ENCODE data around the gene DIDO1. TPM values are rescaled to one million over a fixed set of nuclear protein-coding genes. Genes with fewer than 3 reads are reported as not detected.
A peak's percentile ranks its signal among the peaks of the same experiment; 100 is the strongest.

The DIDO1 gene
- total and polyA plus RNA-seq, 2 of the 13 experiments (the other 11 are each of a cell fraction or from before 2014, with no cell fraction given), result 75.0 to 75.1 TPM

- TF ChIP-seq ZNF407 (CRISPR knock-in tag; IDR thresholded peaks at IDR 0.05; ENCODE audit: not compliant biosample characterization) (peak; percentile 69), SP140L (CRISPR knock-in tag; IDR thresholded peaks at IDR 0.05; ENCODE audit: borderline replicate concordance) (peak; percentile 84; the same call in 1 of the 2 replicates), NR2F6 (IDR thresholded peaks at IDR 0.05) (peak; percentile 90), NR2F6 (CRISPR knock-in tag; IDR thresholded peaks at IDR 0.05) (peak; percentile 97), POLR2A (IDR thresholded peaks at IDR 0.05; ENCODE audit: insufficient read depth in 1 of 2, low read depth in 2 of 2, low read length in 2 of 2) (peak in 1 of 2 experiments; percentile 80; a peak in 2 of 4 replicates), ZIK1 (CRISPR knock-in tag; IDR thresholded peaks at IDR 0.05; ENCODE audit: borderline replicate concordance, low read depth) (no peak; the same call in 1 of the 2 replicates), SKIL (CRISPR knock-in tag; IDR thresholded peaks at IDR 0.05; ENCODE audit: borderline replicate concordance) (peak; percentile 72; the same call in 1 of the 2 replicates), HOXA5 (CRISPR knock-in tag; IDR thresholded peaks at IDR 0.05) (peak; percentile 95), KLF11 (CRISPR knock-in tag; IDR thresholded peaks at IDR 0.05) (peak; percentile 91), ZNF703 (CRISPR knock-in tag; IDR thresholded peaks at IDR 0.05; ENCODE audit: borderline replicate concordance) (peak; percentile 27; the same call in 1 of the 2 replicates), IRX3 (CRISPR knock-in tag; IDR thresholded peaks at IDR 0.05; ENCODE audit: borderline replicate concordance, low read depth) (no peak), ZNF615 (CRISPR knock-in tag; IDR thresholded peaks at IDR 0.05; ENCODE audit: borderline replicate concordance) (no peak), CEBPG (CRISPR knock-in tag; IDR thresholded peaks at IDR 0.05) (peak; percentile 76), STAT5B (CRISPR knock-in tag; IDR thresholded peaks at IDR 0.05) (0 out of 2 replicates have a peak, but pooled peaks have one; percentile 75), PRDM4 (CRISPR knock-in tag; IDR thresholded peaks at IDR 0.05; ENCODE audit: borderline replicate concordance) (peak; percentile 74; the same call in 1 of the 2 replicates), ZNF430 (CRISPR knock-in tag; IDR thresholded peaks at IDR 0.05) (peak; percentile 89)
Measured at GRCh38 chr20:62955519-62956386, 29.4 kb upstream of the DIDO1 start (continued).

Measured in HepG2 (cell line).